Caco-2 (cell line): ENCODE data around the gene KRT2. TPM values are rescaled to one million over a fixed set of nuclear protein-coding genes. Genes with fewer than 3 reads are reported as not detected.

Source experiments
- BruUV-seq: library from RNA; stranded (reverse); fragments of 400-500 nt; replicated peaks from 2 replicates; lab custom pipeline; 2021; lab: Mats Ljungman, UMichigan
- CTCF ChIA-PET: fragments of 300-600 bp; sonication (Branson Sonifier 250); formaldehyde crosslinking; loops from one replicate; lab custom pipeline; 2022; ENCODE audit warnings: antibody characterized with exemption; lab: Charles Lee
- POLR2A ChIA-PET: fragments of 300-600 bp; sonication (Branson Sonifier 250); formaldehyde crosslinking; loops from one replicate; lab custom pipeline; 2022; ENCODE audit warnings: antibody characterized with exemption; lab: Charles Lee
- DNase-seq, 2 experiments: peaks; one replicate each; pipeline versions ENCODE4 v3.0.0 to v3.0.0-alpha.2; 2020 to 2022
- H3K27me3 ChIP-seq: replicated peaks from 2 replicates; pipeline ENCODE4 v1.6.0; 2011; ENCODE audit warnings: low read length; ENCODE audit not compliant: control insufficient read depth, insufficient read depth
- H3K36me3 ChIP-seq: 2 replicates; pipeline ENCODE4 v1.5.1; 2011; ENCODE audit warnings: low read length; ENCODE audit not compliant: control insufficient read depth, insufficient read depth
- H3K4me1 ChIP-seq: fragments of 250-450 bp; sonication (Bioruptor Pico); 2 replicates; pipeline ENCODE4 v1.5.1; 2020; ENCODE audit warnings: mild to moderate bottlenecking
- H3K4me3 ChIP-seq: 2 replicates; pipeline ENCODE4 v1.5.1; 2011; ENCODE audit warnings: low read depth, mild to moderate bottlenecking, control low read depth, low read length
- H3K9me3 ChIP-seq: fragments of 250-450 bp; sonication (Bioruptor Pico); 2 replicates; pipeline ENCODE4 v1.5.1; 2020; ENCODE audit warnings: mild to moderate bottlenecking, moderate library complexity
- H3K27ac Mint-ChIP-seq: one replicate; pipeline ENCODE4 v1.8.0; 2022; ENCODE audit warnings: mixed read lengths; ENCODE audit not compliant: unreplicated experiment
- H3K27me3 Mint-ChIP-seq: one replicate; pipeline ENCODE4 v1.8.0; 2022; ENCODE audit warnings: mixed read lengths; ENCODE audit not compliant: insufficient read depth, unreplicated experiment
- H3K36me3 Mint-ChIP-seq: one replicate; pipeline ENCODE4 v1.8.0; 2022; ENCODE audit warnings: mild to moderate bottlenecking, mixed read lengths; ENCODE audit not compliant: insufficient read depth, unreplicated experiment
- H3K4me1 Mint-ChIP-seq: one replicate; pipeline ENCODE4 v1.8.0; 2022; ENCODE audit warnings: low read depth, mixed read lengths; ENCODE audit not compliant: unreplicated experiment
- H3K4me3 Mint-ChIP-seq: one replicate; pipeline ENCODE4 v1.8.0; 2022; ENCODE audit warnings: mild to moderate bottlenecking, moderate library complexity, mixed read lengths; ENCODE audit not compliant: unreplicated experiment
- H3K9me3 Mint-ChIP-seq: one replicate; pipeline ENCODE4 v1.8.0; 2022; ENCODE audit warnings: mixed read lengths; ENCODE audit not compliant: unreplicated experiment
- intact Hi-C: fragments of 100-400 bp; cut with micrococcal nuclease; formaldehyde crosslinking; loops from one replicate; pipeline ENCODE4 v1.10.0; 2022; ENCODE audit not compliant: unreplicated experiment
- total RNA-seq: library from RNA; stranded (reverse); gene quantifications from 2 replicates; pipeline ENCODE4 v1.2.3, GENCODE V29; 2022
- TF ChIP-seq, protein P1 (sequence below), 2 experiments: fragments of 200-600 bp in 1 of 2; IDR thresholded peaks; 1 replicate in 1 of 2; 2 replicates in 1 of 2; pipeline versions ENCODE4 v1.5.1 to v1.8.0; 2011 to 2022; ENCODE audit warnings: antibody characterized with exemption in 1 of 2, control low read depth in 1 of 2, inconsistent platforms in 1 of 2, low read depth in 1 of 2, low read length in 1 of 2, mild to moderate bottlenecking in 1 of 2, moderate library complexity in 1 of 2; ENCODE audit not compliant: insufficient read depth in 1 of 2, severe bottlenecking in 1 of 2, unreplicated experiment in 1 of 2

Gene KRT2
- total RNA-seq, 1 experiment from 2014 or later, result not detected

DNA sequence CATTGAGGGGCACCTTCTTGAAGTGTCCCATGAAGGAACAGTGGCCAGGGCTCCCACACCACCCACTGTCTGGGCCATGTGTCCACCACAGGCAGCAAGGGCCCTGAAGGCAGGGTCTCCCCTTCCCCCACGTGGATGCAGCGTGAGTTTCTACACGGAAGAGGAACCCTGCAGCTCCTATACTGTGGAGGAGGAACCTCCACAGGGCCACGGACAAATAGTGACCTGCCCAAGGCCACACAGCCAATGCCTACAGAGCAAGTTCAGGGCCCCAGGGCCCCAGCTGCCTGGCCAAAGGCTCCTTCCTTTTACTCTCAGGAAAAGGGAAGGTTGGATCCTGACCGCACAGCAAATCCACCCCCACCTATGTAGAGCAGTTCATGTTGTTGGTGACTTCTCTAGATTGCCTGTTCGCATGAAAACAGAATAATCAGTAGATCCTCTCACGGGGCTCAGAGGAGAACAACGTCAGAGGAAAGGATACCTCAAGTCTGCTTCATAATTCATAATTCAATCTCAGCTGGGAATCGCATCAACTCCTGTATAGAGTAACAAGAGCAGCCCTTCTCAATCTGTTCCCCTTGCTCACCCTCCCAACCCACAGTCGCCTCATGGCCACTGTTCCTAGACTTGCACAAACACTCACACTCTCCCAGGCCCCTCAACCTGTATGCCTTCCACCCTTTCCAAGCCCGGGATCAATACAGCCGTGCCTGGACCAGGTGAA is 22.6 kb downstream of the KRT2 start:
- H3K36me3 ChIP-seq, result no peaks in the 10 kb centered on the region
- H3K4me3 ChIP-seq, result no peak overlapping the region
- H3K4me3 Mint-ChIP-seq, result no peak overlapping the region
- ChIA-PET CTCF (no interaction called here), POLR2A (no interaction called here)
- no peak for DNase-seq
- no peaks in the 10 kb centered on the region for H3K4me1 ChIP-seq
- no peaks in the 10 kb centered on the region for H3K4me1 Mint-ChIP-seq
- no peaks in the 10 kb centered on the region for H3K9me3 ChIP-seq
- H3K27me3 ChIP-seq, result no peaks in the 10 kb centered on the region
- TF ChIP-seq, protein P1, sequence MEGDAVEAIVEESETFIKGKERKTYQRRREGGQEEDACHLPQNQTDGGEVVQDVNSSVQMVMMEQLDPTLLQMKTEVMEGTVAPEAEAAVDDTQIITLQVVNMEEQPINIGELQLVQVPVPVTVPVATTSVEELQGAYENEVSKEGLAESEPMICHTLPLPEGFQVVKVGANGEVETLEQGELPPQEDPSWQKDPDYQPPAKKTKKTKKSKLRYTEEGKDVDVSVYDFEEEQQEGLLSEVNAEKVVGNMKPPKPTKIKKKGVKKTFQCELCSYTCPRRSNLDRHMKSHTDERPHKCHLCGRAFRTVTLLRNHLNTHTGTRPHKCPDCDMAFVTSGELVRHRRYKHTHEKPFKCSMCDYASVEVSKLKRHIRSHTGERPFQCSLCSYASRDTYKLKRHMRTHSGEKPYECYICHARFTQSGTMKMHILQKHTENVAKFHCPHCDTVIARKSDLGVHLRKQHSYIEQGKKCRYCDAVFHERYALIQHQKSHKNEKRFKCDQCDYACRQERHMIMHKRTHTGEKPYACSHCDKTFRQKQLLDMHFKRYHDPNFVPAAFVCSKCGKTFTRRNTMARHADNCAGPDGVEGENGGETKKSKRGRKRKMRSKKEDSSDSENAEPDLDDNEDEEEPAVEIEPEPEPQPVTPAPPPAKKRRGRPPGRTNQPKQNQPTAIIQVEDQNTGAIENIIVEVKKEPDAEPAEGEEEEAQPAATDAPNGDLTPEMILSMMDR (IDR thresholded peaks at IDR 0.05; ENCODE audit: insufficient read depth in 1 of 2, low read depth in 1 of 2, low read length in 1 of 2, severe bottlenecking in 1 of 2, unreplicated experiment in 1 of 2), result no peak
- intact Hi-C loops, result no loop called here
- BruUV-seq, result no TSS peak
- H3K9me3 Mint-ChIP-seq, result no peaks in the 10 kb centered on the region
- H3K27ac Mint-ChIP-seq, result no peak overlapping the region
- no peaks in the 10 kb centered on the region for H3K36me3 Mint-ChIP-seq
- no peaks in the 10 kb centered on the region for H3K27me3 Mint-ChIP-seq

DNA sequence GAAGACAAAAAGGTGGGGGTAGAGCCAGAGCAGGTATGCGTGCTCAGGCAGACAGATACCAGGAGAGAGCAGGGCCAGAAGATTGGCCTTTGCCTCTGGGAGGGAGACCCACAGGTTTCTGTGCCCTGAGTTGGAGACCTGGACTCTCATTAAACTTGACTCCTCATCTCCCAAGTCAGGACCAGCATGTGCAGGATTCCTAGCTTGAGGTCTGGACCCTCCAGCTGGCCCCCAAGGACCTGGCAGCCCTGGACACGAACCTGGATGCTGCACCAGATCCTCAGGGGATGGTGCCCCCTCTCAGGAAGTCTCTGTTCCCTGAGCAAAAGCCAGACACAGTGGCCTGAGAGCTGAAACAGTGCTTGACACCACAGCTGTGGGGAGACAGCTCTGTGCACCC is 23.2 kb downstream of the KRT2 start:
- no peaks in the 10 kb centered on the region for H3K36me3 ChIP-seq
- BruUV-seq, result no TSS peak
- no peak for DNase-seq
- no peaks in the 10 kb centered on the region for H3K27me3 Mint-ChIP-seq
- H3K36me3 Mint-ChIP-seq, result no peaks in the 10 kb centered on the region
- H3K27ac Mint-ChIP-seq, result no peak overlapping the region
- TF ChIP-seq, protein P1 (IDR thresholded peaks at IDR 0.05; ENCODE audit: insufficient read depth in 1 of 2, low read depth in 1 of 2, low read length in 1 of 2, severe bottlenecking in 1 of 2, unreplicated experiment in 1 of 2), result no peak
- H3K4me1 Mint-ChIP-seq, result no peaks in the 10 kb centered on the region
- H3K4me3 Mint-ChIP-seq, result no peak overlapping the region
- ChIA-PET POLR2A (no interaction called here), CTCF (no interaction called here)
- no peaks in the 10 kb centered on the region for H3K27me3 ChIP-seq
- no peaks in the 10 kb centered on the region for H3K4me1 ChIP-seq
- no peak overlapping the region for H3K4me3 ChIP-seq
- no peaks in the 10 kb centered on the region for H3K9me3 ChIP-seq
- intact Hi-C loops, result no loop called here
- H3K9me3 Mint-ChIP-seq, result no peaks in the 10 kb centered on the region

DNA sequence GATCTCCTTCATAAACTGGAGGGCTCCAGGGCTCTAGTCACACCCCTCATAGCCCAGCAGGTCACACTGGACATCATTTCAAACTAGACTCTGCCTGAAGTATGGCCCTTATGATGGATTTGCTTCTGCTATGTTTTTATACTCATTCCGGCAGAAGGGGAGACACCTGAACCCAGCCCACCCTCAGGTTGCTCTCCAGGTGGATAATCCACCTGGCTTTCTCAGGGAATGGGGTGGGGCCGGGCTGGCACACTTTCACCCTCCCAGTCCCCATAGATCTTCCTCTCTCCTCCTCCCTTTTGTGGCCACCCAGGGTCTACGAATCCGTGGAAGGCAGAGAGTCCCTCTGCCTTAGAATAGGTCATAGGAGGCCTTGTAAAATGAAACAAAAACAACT is 23.9 kb downstream of the KRT2 start:
- intact Hi-C loops, result no loop called here
- Mint-ChIP-seq H3K27ac (no peak overlapping the region), H3K4me3 (no peak overlapping the region), H3K4me1 (no peaks in the 10 kb centered on the region), H3K36me3 (no peaks in the 10 kb centered on the region), H3K9me3 (no peaks in the 10 kb centered on the region), H3K27me3 (no peaks in the 10 kb centered on the region)
- TF ChIP-seq, protein P1 (IDR thresholded peaks at IDR 0.05; ENCODE audit: insufficient read depth in 1 of 2, low read depth in 1 of 2, low read length in 1 of 2, severe bottlenecking in 1 of 2, unreplicated experiment in 1 of 2), result no peak
- no TSS peak for BruUV-seq
- H3K4me3 ChIP-seq, result no peak overlapping the region
- H3K27me3 ChIP-seq, result no peaks in the 10 kb centered on the region
- H3K9me3 ChIP-seq, result no peaks in the 10 kb centered on the region
- no peak for DNase-seq
- H3K4me1 ChIP-seq, result no peaks in the 10 kb centered on the region
- POLR2A ChIA-PET, result no interaction called here
- CTCF ChIA-PET, result no interaction called here
- no peaks in the 10 kb centered on the region for H3K36me3 ChIP-seq
